Measurements from ENCODE around the gene PRKRA. TPM values are rescaled to one million over a fixed set of nuclear protein-coding genes. Genes with fewer than 3 reads are reported as not detected.

The PRKRA gene
- total RNA-seq, 1 donor from 2014 or later = 135 TPM

DNA sequence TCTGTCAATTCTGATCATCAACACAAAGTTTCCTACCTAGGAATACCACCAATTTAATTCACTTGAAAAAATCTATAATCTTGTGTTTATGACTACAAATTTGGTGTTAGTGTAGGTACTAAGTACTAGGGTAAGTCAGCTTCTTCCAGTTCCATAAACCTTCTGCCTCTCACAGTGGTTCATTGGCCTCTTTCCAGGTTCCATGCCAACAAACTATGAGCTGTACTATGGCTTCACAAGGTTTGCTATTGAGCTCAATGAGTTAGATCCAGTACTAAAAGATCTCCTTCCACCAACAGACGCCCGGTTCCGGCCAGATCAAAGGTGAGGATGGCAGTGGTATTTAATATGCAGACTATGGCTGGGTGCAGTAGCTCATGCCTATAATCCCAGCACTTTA is 58.8 kb downstream of the PRKRA start:
- Histone ChIP-seq H3K79me2 (ENCODE audit: low read depth) (no peaks in the 10 kb centered on the region), H3K36me3 (no peaks in the 10 kb centered on the region), H3K4me2 (no peak overlapping the region), H3K9me3 (ENCODE audit: low read depth) (no peaks in the 10 kb centered on the region), H3K9ac (no peak overlapping the region), H3K27ac (no peak overlapping the region), H4K20me1 (ENCODE audit: low read depth) (no peaks in the 10 kb centered on the region), H3K27me3 (no peaks in the 10 kb centered on the region), H2AFZ (replicated peaks) (no peak overlapping the region), H3F3A (ENCODE audit: low read depth) (peaks cover under 1% of the 10 kb centered on the region), H3K4me3 (no peak overlapping the region), H3K4me1 (no peaks in the 10 kb centered on the region)
- no peak overlapping the region for H3K4me3 Mint-ChIP-seq
- H3K27me3 Mint-ChIP-seq (ENCODE audit: insufficient read depth, low read depth) = no peaks in the 10 kb centered on the region
- no peaks in the 10 kb centered on the region for H3K9me3 Mint-ChIP-seq
- no peak overlapping the region for H3K27ac Mint-ChIP-seq
- no peaks in the 10 kb centered on the region for H3K4me1 Mint-ChIP-seq
- TF ChIP-seq CTCF (IDR thresholded peaks at IDR 0.05) = no peak
- no peak for TF ChIP-seq EZH2phosphoT487 (IDR thresholded peaks at IDR 0.05)
- no peak for TF ChIP-seq EZH2 (IDR thresholded peaks at IDR 0.05)
- H3K36me3 Mint-ChIP-seq = no peaks in the 10 kb centered on the region
- no peak for DNase-seq (ENCODE audit: low spot score)

DNA sequence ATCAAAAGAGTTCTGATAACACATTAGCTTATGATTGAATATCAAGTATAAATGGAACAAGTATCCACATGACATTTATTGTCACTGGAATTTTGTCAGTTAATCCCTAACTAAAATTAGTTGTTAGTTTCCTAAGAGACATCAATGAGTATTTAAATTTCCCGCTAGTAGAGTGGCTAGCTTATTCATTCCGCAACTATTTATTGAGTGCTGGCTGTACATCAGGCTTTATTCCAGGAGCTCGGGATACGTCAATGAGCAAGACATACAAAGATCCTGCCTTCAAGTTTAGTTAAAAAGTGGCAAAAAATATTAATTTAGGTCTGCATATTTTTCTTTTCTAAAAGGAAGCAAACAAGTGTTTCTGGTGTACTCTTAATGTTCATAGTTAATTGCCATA is 59.3 kb downstream of the PRKRA start:
- Mint-ChIP-seq H3K9me3 (no peaks in the 10 kb centered on the region), H3K36me3 (no peaks in the 10 kb centered on the region), H3K27ac (no peak overlapping the region), H3K27me3 (ENCODE audit: insufficient read depth, low read depth) (no peaks in the 10 kb centered on the region), H3K4me1 (no peaks in the 10 kb centered on the region), H3K4me3 (no peak overlapping the region)
- H3K27ac ChIP-seq = no peak overlapping the region
- H3K79me2 ChIP-seq (ENCODE audit: low read depth) = no peaks in the 10 kb centered on the region
- H3K27me3 ChIP-seq = no peaks in the 10 kb centered on the region
- H3K4me2 ChIP-seq = no peak overlapping the region
- TF ChIP-seq CTCF (IDR thresholded peaks at IDR 0.05) (no peak), EZH2phosphoT487 (IDR thresholded peaks at IDR 0.05) (no peak), EZH2 (IDR thresholded peaks at IDR 0.05) (no peak)
- H4K20me1 ChIP-seq (ENCODE audit: low read depth) = no peaks in the 10 kb centered on the region
- DNase-seq (ENCODE audit: low spot score) = no peak
- H2AFZ ChIP-seq (replicated peaks) = no peak overlapping the region
- no peak overlapping the region for H3K9ac ChIP-seq
- H3F3A ChIP-seq (ENCODE audit: low read depth) = no peaks in the 10 kb centered on the region
- H3K9me3 ChIP-seq (ENCODE audit: low read depth) = no peaks in the 10 kb centered on the region
- no peak overlapping the region for H3K4me3 ChIP-seq
- H3K36me3 ChIP-seq = no peaks in the 10 kb centered on the region
- H3K4me1 ChIP-seq = no peaks in the 10 kb centered on the region

DNA sequence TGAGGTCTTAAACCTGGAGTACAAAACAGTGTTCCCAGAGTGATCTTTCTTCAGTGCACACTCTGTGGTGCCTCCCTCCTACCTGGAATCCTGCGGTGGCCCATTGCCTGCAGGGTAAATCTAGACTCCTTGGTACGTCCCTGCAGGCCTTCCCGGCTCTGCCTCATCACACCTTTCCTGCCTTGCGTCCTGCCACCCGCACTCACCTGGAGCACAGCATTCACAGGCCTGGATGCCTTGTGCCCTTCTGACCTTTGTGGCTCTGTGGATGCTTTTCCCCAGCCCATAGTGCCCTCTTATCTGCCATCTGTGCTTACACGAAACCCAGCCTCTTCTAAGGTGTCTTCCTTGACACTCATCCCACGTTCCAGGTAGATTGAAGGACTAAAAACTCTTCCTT is 62.7 kb downstream of the PRKRA start:
- no peak overlapping the region for H3K4me3 Mint-ChIP-seq
- no peaks in the 10 kb centered on the region for H3K4me1 Mint-ChIP-seq
- Histone ChIP-seq H3K9ac (no peak overlapping the region), H3K36me3 (no peaks in the 10 kb centered on the region), H3K27ac (no peak overlapping the region), H3K4me1 (no peaks in the 10 kb centered on the region), H3K9me3 (ENCODE audit: low read depth) (no peaks in the 10 kb centered on the region), H3K4me2 (no peak overlapping the region), H3K79me2 (ENCODE audit: low read depth) (no peaks in the 10 kb centered on the region), H3K4me3 (no peak overlapping the region), H3K27me3 (no peaks in the 10 kb centered on the region), H3F3A (ENCODE audit: low read depth) (no peaks in the 10 kb centered on the region), H4K20me1 (ENCODE audit: low read depth) (no peaks in the 10 kb centered on the region), H2AFZ (replicated peaks) (no peak overlapping the region)
- TF ChIP-seq EZH2phosphoT487 (IDR thresholded peaks at IDR 0.05) (no peak), CTCF (IDR thresholded peaks at IDR 0.05) (no peak), EZH2 (IDR thresholded peaks at IDR 0.05) (no peak)
- no peak for DNase-seq (ENCODE audit: low spot score)
- peaks cover 4% of the 10 kb centered on the region for H3K36me3 Mint-ChIP-seq
- H3K27me3 Mint-ChIP-seq (ENCODE audit: insufficient read depth, low read depth) = no peaks in the 10 kb centered on the region
- H3K27ac Mint-ChIP-seq = no peak overlapping the region
- no peaks in the 10 kb centered on the region for H3K9me3 Mint-ChIP-seq
